ENCODE measurements around the gene ITFG1. TPM values are rescaled to one million over a fixed set of nuclear protein-coding genes. Genes with fewer than 3 reads are reported as not detected.
"Not testable (repeated sequence)": the region's sequence is repeated elsewhere in the genome, so short reads cannot be mapped to it uniquely, and the experiment has no call there.

Gene ITFG1
- total RNA-seq, 1 donor from 2014 or later = 66.3 TPM

GRCh38 chr16:47446431-47446830 is 14.4 kb downstream of the ITFG1 start:
- no peak overlapping the region for H3K27ac Mint-ChIP-seq (ENCODE audit: unreplicated experiment)
- H3K4me1 Mint-ChIP-seq (ENCODE audit: unreplicated experiment) = no peaks in the 10 kb centered on the region

DNA sequence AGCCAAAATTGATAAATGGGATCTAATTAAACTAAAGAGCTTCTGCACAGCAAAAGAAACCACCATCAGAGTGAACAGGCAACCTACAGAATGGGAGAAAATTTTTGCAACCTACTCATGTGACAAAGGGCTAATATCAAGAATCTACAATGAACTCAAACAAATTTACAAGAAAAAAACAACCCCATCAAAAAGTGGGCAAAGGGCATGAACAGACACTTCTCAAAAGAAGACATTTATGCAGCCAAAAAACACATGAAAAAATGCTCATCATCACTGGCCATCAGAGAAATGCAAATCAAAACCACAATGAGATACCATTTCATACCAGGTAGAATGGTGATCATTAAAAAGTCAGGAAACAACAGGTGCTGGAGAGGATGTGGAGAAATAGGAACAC is 18.0 kb downstream of the ITFG1 start:
- not testable (repeated sequence) for DNase-seq (ENCODE audit: low spot score)

More at GRCh38 chr16:47446431-47446830, 14.4 kb downstream of the ITFG1 start:
- Mint-ChIP-seq H3K4me3 (ENCODE audit: unreplicated experiment) (no peak overlapping the region), H3K27me3 (ENCODE audit: unreplicated experiment) (peaks cover 3% of the 10 kb centered on the region), H3K9me3 (ENCODE audit: unreplicated experiment) (no peaks in the 10 kb centered on the region), H3K36me3 (ENCODE audit: low read depth, unreplicated experiment) (peaks cover 23% of the 10 kb centered on the region)
- DNase-seq (ENCODE audit: low spot score) = no peak
- no peak for TF ChIP-seq CTCF (IDR thresholded peaks at IDR 0.05; ENCODE audit: unreplicated experiment)

DNA sequence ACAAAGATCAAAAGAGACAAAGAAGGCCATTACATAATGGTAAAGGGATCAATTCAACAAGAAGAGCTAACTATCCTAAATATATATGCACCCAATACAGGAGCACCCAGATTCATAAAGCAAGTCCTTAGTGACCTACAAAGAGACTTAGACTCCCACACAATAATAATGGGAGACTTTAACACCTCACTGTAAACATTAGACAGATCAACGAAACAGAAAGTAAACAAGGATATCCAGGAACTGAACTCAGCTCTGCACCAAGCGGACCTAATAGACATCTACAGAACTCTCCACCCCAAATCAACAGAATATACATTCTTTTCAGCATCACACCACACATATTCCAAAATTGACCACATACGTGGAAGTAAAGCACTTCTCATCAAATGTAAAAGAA is 20.8 kb downstream of the ITFG1 start:
- H3K27ac Mint-ChIP-seq (ENCODE audit: unreplicated experiment); H3K4me3 Mint-ChIP-seq (ENCODE audit: unreplicated experiment); H3K27me3 Mint-ChIP-seq (ENCODE audit: unreplicated experiment); DNase-seq (ENCODE audit: low spot score); H3K9me3 Mint-ChIP-seq (ENCODE audit: unreplicated experiment); H3K4me1 Mint-ChIP-seq (ENCODE audit: unreplicated experiment): not testable (repeated sequence)
- H3K36me3 Mint-ChIP-seq (ENCODE audit: low read depth, unreplicated experiment) = peaks cover 38% of the 10 kb centered on the region

More for the DNA sequence above, 18.0 kb downstream of the ITFG1 start:
- H3K27me3 Mint-ChIP-seq (ENCODE audit: unreplicated experiment); H3K9me3 Mint-ChIP-seq (ENCODE audit: unreplicated experiment); H3K4me1 Mint-ChIP-seq (ENCODE audit: unreplicated experiment); H3K4me3 Mint-ChIP-seq (ENCODE audit: unreplicated experiment); H3K27ac Mint-ChIP-seq (ENCODE audit: unreplicated experiment): not testable (repeated sequence)
- H3K36me3 Mint-ChIP-seq (ENCODE audit: low read depth, unreplicated experiment) = peaks cover 40% of the 10 kb centered on the region

- H3K27ac Mint-ChIP-seq (ENCODE audit: unreplicated experiment); H3K9me3 Mint-ChIP-seq (ENCODE audit: unreplicated experiment); H3K4me3 Mint-ChIP-seq (ENCODE audit: unreplicated experiment); H3K4me1 Mint-ChIP-seq (ENCODE audit: unreplicated experiment); DNase-seq (ENCODE audit: low spot score); H3K27me3 Mint-ChIP-seq (ENCODE audit: unreplicated experiment): not testable (repeated sequence)
- H3K36me3 Mint-ChIP-seq (ENCODE audit: low read depth, unreplicated experiment) = peaks cover 23% of the 10 kb centered on the region
Observed at GRCh38 chr16:47434274-47434673, 26.6 kb downstream of the ITFG1 start.

DNA sequence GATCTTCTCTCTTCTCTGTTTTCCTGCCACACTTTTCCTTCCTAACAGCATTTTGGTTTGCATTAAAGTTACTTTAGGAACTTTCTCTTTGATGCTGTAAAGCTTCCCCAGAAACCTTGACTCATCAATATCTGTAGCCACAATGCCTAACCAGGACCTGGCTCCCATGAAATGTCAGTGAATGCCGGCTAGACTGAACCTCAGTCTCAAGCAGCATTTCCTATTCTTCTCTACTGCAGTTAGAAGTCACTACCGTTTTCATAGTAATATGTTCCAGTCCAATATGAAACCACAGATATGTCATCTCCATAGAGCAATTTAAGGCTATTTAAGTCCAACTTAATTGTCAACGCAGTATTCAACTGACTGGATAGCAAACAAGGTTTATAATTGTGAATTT is 28.9 kb downstream of the ITFG1 start:
- Mint-ChIP-seq H3K27me3 (ENCODE audit: unreplicated experiment) (peaks cover 2% of the 10 kb centered on the region), H3K27ac (ENCODE audit: unreplicated experiment) (no peak overlapping the region), H3K36me3 (ENCODE audit: low read depth, unreplicated experiment) (peaks cover 16% of the 10 kb centered on the region), H3K4me3 (ENCODE audit: unreplicated experiment) (peak overlapping the region; percentile 19), H3K9me3 (ENCODE audit: unreplicated experiment) (no peaks in the 10 kb centered on the region), H3K4me1 (ENCODE audit: unreplicated experiment) (no peaks in the 10 kb centered on the region)
- TF ChIP-seq CTCF (IDR thresholded peaks at IDR 0.05; ENCODE audit: unreplicated experiment) = no peak
- no peak for DNase-seq (ENCODE audit: low spot score)

DNA sequence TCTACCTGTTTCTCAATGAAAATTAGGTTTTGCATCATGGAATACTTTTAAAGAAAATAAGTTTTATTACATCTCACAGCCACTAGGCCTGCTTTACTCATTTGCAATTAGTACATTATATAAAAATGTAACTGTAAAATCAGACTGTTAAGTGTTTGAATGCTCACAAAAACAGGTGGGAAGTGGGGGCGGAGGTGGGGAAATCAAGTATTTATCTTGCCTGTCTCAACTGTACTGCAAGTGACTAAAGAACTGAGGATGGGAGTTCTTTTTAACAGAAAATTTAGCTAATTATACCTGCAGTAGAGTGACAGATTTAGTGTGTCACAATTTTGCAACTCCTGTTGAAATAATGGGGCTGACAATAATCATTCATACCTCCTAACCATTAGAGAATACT is 34.1 kb downstream of the ITFG1 start:
- Mint-ChIP-seq H3K4me3 (ENCODE audit: unreplicated experiment) (no peak overlapping the region), H3K27ac (ENCODE audit: unreplicated experiment) (no peak overlapping the region), H3K9me3 (ENCODE audit: unreplicated experiment) (no peaks in the 10 kb centered on the region), H3K36me3 (ENCODE audit: low read depth, unreplicated experiment) (peaks cover 40% of the 10 kb centered on the region), H3K4me1 (ENCODE audit: unreplicated experiment) (no peaks in the 10 kb centered on the region), H3K27me3 (ENCODE audit: unreplicated experiment) (peaks cover under 1% of the 10 kb centered on the region)
- no peak for TF ChIP-seq CTCF (IDR thresholded peaks at IDR 0.05; ENCODE audit: unreplicated experiment)
- DNase-seq (ENCODE audit: low spot score) = no peak
